Measurements from ENCODE around the gene MGST2.

The MGST2 gene

GRCh38 chr4:139718833-139719232 lies 53.2 kb downstream of the MGST2 start:
- DNase-seq = no peak
- TF ChIP-seq GATA1 (IDR thresholded peaks at IDR 0.05; ENCODE audit: low read depth, low read length) (no peak), POLR2A (IDR thresholded peaks at IDR 0.05; ENCODE audit: low read length) (no peak)

- TF ChIP-seq GATA1 (IDR thresholded peaks at IDR 0.05; ENCODE audit: low read depth, low read length) (no peak), POLR2A (IDR thresholded peaks at IDR 0.05; ENCODE audit: low read length) (no peak)
Observed at GRCh38 chr4:139719381-139720101, 53.9 kb downstream of the MGST2 start.

GRCh38 chr4:139720806-139721205 lies 55.2 kb downstream of the MGST2 start:
- TF ChIP-seq POLR2A (IDR thresholded peaks at IDR 0.05; ENCODE audit: low read length) (no peak), GATA1 (IDR thresholded peaks at IDR 0.05; ENCODE audit: low read depth, low read length) (no peak)
- DNase-seq = no peak

More at GRCh38 chr4:139719381-139720101, 53.9 kb downstream of the MGST2 start:
- DNase-seq = no peak

GRCh38 chr4:139721789-139722188 lies 56.2 kb downstream of the MGST2 start:
- DNase-seq = no peak
- no peak for TF ChIP-seq GATA1 (IDR thresholded peaks at IDR 0.05; ENCODE audit: low read depth, low read length)
- TF ChIP-seq POLR2A (IDR thresholded peaks at IDR 0.05; ENCODE audit: low read length) = no peak

GRCh38 chr4:139725236-139725635 lies 59.6 kb downstream of the MGST2 start:
- DNase-seq = no peak
- TF ChIP-seq GATA1 (IDR thresholded peaks at IDR 0.05; ENCODE audit: low read depth, low read length) = no peak
- no peak for TF ChIP-seq POLR2A (IDR thresholded peaks at IDR 0.05; ENCODE audit: low read length)

- no peak for DNase-seq
- no peak for TF ChIP-seq GATA1 (IDR thresholded peaks at IDR 0.05; ENCODE audit: low read depth, low read length)
- no peak for TF ChIP-seq POLR2A (IDR thresholded peaks at IDR 0.05; ENCODE audit: low read length)
Observed at GRCh38 chr4:139726615-139727014, 61.0 kb downstream of the MGST2 start.

- DNase-seq = no peak
- TF ChIP-seq GATA1 (IDR thresholded peaks at IDR 0.05; ENCODE audit: low read depth, low read length) (no peak), POLR2A (IDR thresholded peaks at IDR 0.05; ENCODE audit: low read length) (no peak)
Observed at GRCh38 chr4:139728146-139728545, 62.5 kb downstream of the MGST2 start.

GRCh38 chr4:139728840-139729239 lies 63.2 kb downstream of the MGST2 start:
- DNase-seq = no peak
- no peak for TF ChIP-seq GATA1 (IDR thresholded peaks at IDR 0.05; ENCODE audit: low read depth, low read length)
- no peak for TF ChIP-seq POLR2A (IDR thresholded peaks at IDR 0.05; ENCODE audit: low read length)

GRCh38 chr4:139732991-139733570 lies 67.5 kb downstream of the MGST2 start:
- TF ChIP-seq POLR2A (IDR thresholded peaks at IDR 0.05; ENCODE audit: low read length) = no peak
- no peak for TF ChIP-seq GATA1 (IDR thresholded peaks at IDR 0.05; ENCODE audit: low read depth, low read length)
- peak; percentile 7 to 33 for DNase-seq

GRCh38 chr4:139734201-139734874 lies 68.7 kb downstream of the MGST2 start:
- TF ChIP-seq GATA1 (IDR thresholded peaks at IDR 0.05; ENCODE audit: low read depth, low read length) (no peak), POLR2A (IDR thresholded peaks at IDR 0.05; ENCODE audit: low read length) (no peak)
- DNase-seq = no peak

GRCh38 chr4:139734875-139735380 lies 69.3 kb downstream of the MGST2 start:
- DNase-seq = peak; percentile 63 to 75
- TF ChIP-seq GATA1 (IDR thresholded peaks at IDR 0.05; ENCODE audit: low read depth, low read length) (no peak), POLR2A (IDR thresholded peaks at IDR 0.05; ENCODE audit: low read length) (no peak)

- no peak for TF ChIP-seq POLR2A (IDR thresholded peaks at IDR 0.05; ENCODE audit: low read length)
- no peak for TF ChIP-seq GATA1 (IDR thresholded peaks at IDR 0.05; ENCODE audit: low read depth, low read length)
- DNase-seq = no peak
Observed at GRCh38 chr4:139735381-139736273, 70.0 kb downstream of the MGST2 start.

- no peak for DNase-seq
- no peak for TF ChIP-seq POLR2A (IDR thresholded peaks at IDR 0.05; ENCODE audit: low read length)
- no peak for TF ChIP-seq GATA1 (IDR thresholded peaks at IDR 0.05; ENCODE audit: low read depth, low read length)
Observed at GRCh38 chr4:139736274-139736660, 70.6 kb downstream of the MGST2 start.
